B cell (primary cell): ENCODE data around the gene ZNF687. TPM values are rescaled to one million over a fixed set of nuclear protein-coding genes. Genes with fewer than 3 reads are reported as not detected.

Source experiments
- ATAC-seq: fragments of 200-7000 bp; cut with Tn5 transposase; one replicate; pipeline ENCODE4 v1.10.0; 2021; ENCODE audit warnings: low read depth, mild to moderate bottlenecking, moderate number of reproducible peaks, moderate library complexity
- CTCF ChIA-PET: fragments of 350-600 bp; sonication (Branson Sonifier 250); formaldehyde crosslinking; loops from one replicate; lab custom pipeline; 2021; ENCODE audit warnings: antibody characterized with exemption, inconsistent platforms; lab: Charles Lee
- POLR2A ChIA-PET: fragments of 350-600 bp; sonication (Branson Sonifier 250); formaldehyde crosslinking; loops from one replicate; lab custom pipeline; 2021; ENCODE audit warnings: antibody characterized with exemption; lab: Charles Lee
- DNase-seq: peaks from one replicate; pipeline ENCODE4 v3.0.0; 2013
- H2AFZ ChIP-seq: 2 replicates; pipeline ENCODE4 v1.6.1; 2012; ENCODE audit warnings: mild to moderate bottlenecking, low read depth, low read length; ENCODE audit not compliant: insufficient read depth, poor library complexity, severe bottlenecking
- H3K27ac ChIP-seq, 2 donors: 1 replicate in 1 of 2; 2 replicates in 1 of 2; pipeline ENCODE4 v1.5.1; 2012 to 2013; ENCODE audit warnings: low read length in 2 of 2, mild to moderate bottlenecking in 2 of 2, moderate library complexity in 1 of 2
- H3K27me3 ChIP-seq, 4 experiments: fragments of 200-600 bp in 1 of 4; sonication (generic) in 1 of 4; replicated peaks in 1 of 4; 1 replicate in 2 of 4; 2 replicates in 2 of 4; pipeline versions ENCODE4 v1.6.1 to v1.7.0; 2013 to 2016; ENCODE audit warnings: low read length in 3 of 4, mild to moderate bottlenecking in 2 of 4, mixed read lengths in 1 of 4, moderate library complexity in 1 of 4; ENCODE audit not compliant: insufficient read depth in 4 of 4, control insufficient read depth in 3 of 4; ENCODE audit errors: control extremely low read depth in 1 of 4
- H3K36me3 ChIP-seq, 2 experiments: replicated peaks in 1 of 2; 1 replicate in 1 of 2; 2 replicates in 1 of 2; pipeline versions ENCODE4 v1.6.1 to v1.7.1; 2013; ENCODE audit warnings: low read length in 1 of 2; ENCODE audit not compliant: insufficient read depth in 2 of 2, control insufficient read depth in 1 of 2; ENCODE audit errors: control extremely low read depth in 1 of 2, extremely low read depth in 1 of 2
- H3K4me1 ChIP-seq, 2 donors: fragments of 200-600 bp in 1 of 2; sonication (generic) in 1 of 2; 1 replicate in 1 of 2; 2 replicates in 1 of 2; pipeline versions ENCODE4 v1.5.1 to v1.6.1; 2013 to 2017; ENCODE audit warnings: low read length in 2 of 2; ENCODE audit not compliant: control insufficient read depth in 2 of 2, insufficient read depth in 2 of 2
- H3K4me2 ChIP-seq: replicated peaks from 2 replicates; pipeline ENCODE3; 2012; ENCODE audit warnings: mild to moderate bottlenecking, low read depth, low read length; ENCODE audit not compliant: poor library complexity, severe bottlenecking
- H3K4me3 ChIP-seq, 5 experiments: fragments of 200-600 bp in 1 of 5; sonication (generic) in 1 of 5; 1 replicate in 3 of 5; 2 replicates in 2 of 5; pipeline versions ENCODE4 v1.5.1 to v1.7.0; 2011 to 2016; ENCODE audit warnings: low read length in 4 of 5, mild to moderate bottlenecking in 4 of 5, low read depth in 2 of 5, control low read depth in 1 of 5, moderate library complexity in 1 of 5; ENCODE audit not compliant: insufficient read depth in 1 of 5; ENCODE audit errors: control extremely low read depth in 1 of 5, extremely low read depth in 1 of 5
- H3K79me2 ChIP-seq: fragments of 200-600 bp; sonication (generic); one replicate; pipeline ENCODE4 v1.6.0; 2016; ENCODE audit warnings: low read length; ENCODE audit not compliant: control insufficient read depth, insufficient read depth
- H3K9ac ChIP-seq: fragments of 200-600 bp; sonication (generic); 2 replicates; pipeline ENCODE4 v1.6.1; 2017; ENCODE audit warnings: mild to moderate bottlenecking, low read length, moderate library complexity
- H3K9me3 ChIP-seq, 3 donors: one replicate each; pipeline versions ENCODE4 v1.6.1 to v1.7.1; 2013; ENCODE audit warnings: low read length in 2 of 3; ENCODE audit not compliant: control insufficient read depth in 2 of 3, insufficient read depth in 1 of 3; ENCODE audit errors: control extremely low read depth in 1 of 3
- H4K20me1 ChIP-seq: 2 replicates; pipeline ENCODE4 v1.6.0; 2012; ENCODE audit warnings: mild to moderate bottlenecking, low read length; ENCODE audit not compliant: insufficient read depth, control insufficient read depth, poor library complexity, severe bottlenecking
- H3K27ac Mint-ChIP-seq: one replicate; pipeline ENCODE4 v1.8.0; 2021; ENCODE audit warnings: mixed read lengths
- H3K27me3 Mint-ChIP-seq: one replicate; pipeline ENCODE4 v1.8.0; 2021; ENCODE audit warnings: mixed read lengths
- H3K4me1 Mint-ChIP-seq: one replicate; pipeline ENCODE4 v1.8.0; 2021; ENCODE audit warnings: mixed read lengths
- H3K4me3 Mint-ChIP-seq: one replicate; pipeline ENCODE4 v1.8.0; 2021; ENCODE audit warnings: mixed read lengths
- H3K9me3 Mint-ChIP-seq: one replicate; pipeline ENCODE4 v1.8.0; 2022; ENCODE audit warnings: mixed read lengths; ENCODE audit not compliant: insufficient read depth
- CTCF ChIP-seq: fragments of 200-600 bp; IDR thresholded peaks from one replicate; pipeline ENCODE4 v1.8.0; 2022; ENCODE audit warnings: antibody characterized with exemption, mild to moderate bottlenecking
- EZH2 ChIP-seq: IDR thresholded peaks from 2 replicates; pipeline ENCODE4 v1.6.1; 2012; ENCODE audit warnings: borderline replicate concordance, low read depth, mild to moderate bottlenecking, moderate library complexity, low read length; ENCODE audit not compliant: insufficient read depth, poor library complexity, severe bottlenecking
- WGBS: methylation state at CpG from one replicate; pipeline ENCODE4 v1.1.5; 2013; ENCODE audit warnings: missing lambda C conversion rate; ENCODE audit not compliant: insufficient coverage; 5-methylcytosine and 5-hydroxymethylcytosine counted together
- intact Hi-C: fragments of 100-400 bp; cut with micrococcal nuclease; formaldehyde crosslinking; loops from one replicate; pipeline ENCODE4 v1.10.0; 2022
- polyA plus RNA-seq: library from polyadenylated mRNA; depleted of rRNA; stranded (reverse); fragments of >200 nt; gene quantifications from 2 replicates; pipeline ENCODE4 v1.2.3, GENCODE V29; 2012
- total RNA-seq, 2 donors: library from RNA; stranded (reverse); fragments of 120-200 nt in 1 of 2; gene quantifications; 1 replicate in 1 of 2; 2 replicates in 1 of 2; pipeline versions ENCODE4 v1.2.3 to v1.2.4, GENCODE V29; 2013 to 2022

The ZNF687 gene
- total and polyA plus RNA-seq, 2 donors (not counting 1 experiment from before 2014, with no cell fraction given): 29.1 to 49.6 TPM

- ATAC-seq: no peak
- Mint-ChIP-seq H3K9me3 (no peaks in the 10 kb centered on the region), H3K4me3 (no peak overlapping the region), H3K27ac (peak overlapping the region; percentile 46), H3K4me1 (peaks cover 14% of the 10 kb centered on the region), H3K27me3 (no peaks in the 10 kb centered on the region)
- no peak overlapping the region for H3K9ac ChIP-seq
- ChIA-PET CTCF (no interaction called here), POLR2A (interaction anchor here (1.1 kb wide), 1 partner anchor 15 kb away, joined by 3 read pairs; the partner anchor contains the start of gene ZNF687)
- no peak for DNase-seq
- no peak overlapping the region for H2AFZ ChIP-seq
- H3K79me2 ChIP-seq: peaks cover 14% of the 10 kb centered on the region
- H3K4me3 ChIP-seq: no peak overlapping the region
- H3K27ac ChIP-seq: no peak overlapping the region
- no peak overlapping the region for H3K4me2 ChIP-seq
- no peaks in the 10 kb centered on the region for H3K9me3 ChIP-seq
- H3K27me3 ChIP-seq: no peaks in the 10 kb centered on the region
- 92% methylated on average over 8 of the region's 8 CpGs for WGBS
- TF ChIP-seq CTCF (no peak), EZH2 (no peak)
- no peaks in the 10 kb centered on the region for H4K20me1 ChIP-seq
- peaks cover 9 to 41% of the 10 kb centered on the region in 2 experiments for H3K36me3 ChIP-seq
- peaks cover 13 to 17% of the 10 kb centered on the region in 2 donors for H3K4me1 ChIP-seq
- intact Hi-C loops: no loop called here
Observed at GRCh38 chr1:151266821-151267220, 15.3 kb upstream of the ZNF687 start.

DNA sequence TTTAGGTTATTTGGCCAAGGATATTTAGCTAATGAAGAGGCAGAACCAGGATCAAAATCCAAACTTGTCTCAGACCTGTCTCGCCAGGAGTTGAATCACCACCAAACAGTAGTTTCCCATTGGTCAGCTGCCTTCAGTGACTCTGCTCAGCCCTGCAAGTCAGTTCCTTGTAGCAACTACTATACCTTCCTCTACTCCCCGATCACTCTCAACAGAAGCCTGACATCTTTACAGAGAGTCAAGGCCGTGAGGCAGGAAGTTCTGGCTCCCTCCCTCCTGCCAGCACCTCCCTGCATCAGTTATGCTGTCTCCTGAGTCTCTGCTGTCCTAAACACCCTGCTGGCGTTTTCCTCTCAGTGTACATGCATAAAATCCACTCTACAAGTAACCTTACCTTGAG is 14.3 kb upstream of the ZNF687 start:
- Histone ChIP-seq H3K4me2 (no peak overlapping the region), H3K27me3 (no peaks in the 10 kb centered on the region), H3K9me3 (no peaks in the 10 kb centered on the region), H3K9ac (no peak overlapping the region), H4K20me1 (no peaks in the 10 kb centered on the region), H3K4me3 (no peak overlapping the region), H3K4me1 (peaks cover 13 to 17% of the 10 kb centered on the region in 2 donors), H2AFZ (no peak overlapping the region), H3K79me2 (peaks cover 5% of the 10 kb centered on the region), H3K36me3 (peaks cover 8 to 35% of the 10 kb centered on the region in 2 experiments), H3K27ac (no peak overlapping the region)
- H3K9me3 Mint-ChIP-seq: no peaks in the 10 kb centered on the region
- H3K4me1 Mint-ChIP-seq: peaks cover 14% of the 10 kb centered on the region
- no peak overlapping the region for H3K4me3 Mint-ChIP-seq
- no peak for ATAC-seq
- TF ChIP-seq EZH2: no peak
- TF ChIP-seq CTCF: no peak
- no peak for DNase-seq
- no peak overlapping the region for H3K27ac Mint-ChIP-seq
- WGBS: 85% methylated on average over 3 of the region's 4 CpGs
- CTCF ChIA-PET: interaction anchor here (0.8 to 1.2 kb wide), 3 partner anchors 10 to 73 kb away, joined by 3 to 6 read pairs (median 3); no protein-coding TSS in a partner anchor
- no peaks in the 10 kb centered on the region for H3K27me3 Mint-ChIP-seq
- POLR2A ChIA-PET: interaction anchor here (0.7 kb wide), 1 partner anchor 614 kb away, joined by 5 read pairs; no protein-coding TSS in a partner anchor
- intact Hi-C loops: no loop called here
